T-helper 17 cell (primary cell): ENCODE measurements around the gene PPP1R12A. TPM values are rescaled to one million over a fixed set of nuclear protein-coding genes. Genes with fewer than 3 reads are reported as not detected.
"Not testable (repeated sequence)": the region's sequence is repeated elsewhere in the genome, so short reads cannot be mapped to it uniquely, and the experiment has no call there.

Experiments
- ATAC-seq: fragments of 150-1000 bp; cut with Tn5 transposase; 2 replicates; pipeline ENCODE4 v1.10.0; 2021; ENCODE audit warnings: mild to moderate bottlenecking, moderate library complexity
- DNase-seq, 3 donors: peaks; one replicate each; pipeline versions ENCODE4 v3.0.0 to v3.0.0-alpha.2; 2020 to 2021
- H3K9me3 ChIP-seq: one replicate; pipeline ENCODE4 v1.7.0; 2013; ENCODE audit warnings: low read length, mild to moderate bottlenecking; ENCODE audit not compliant: control insufficient read depth, poor library complexity, severe bottlenecking
- H3K27ac Mint-ChIP-seq: one replicate; pipeline ENCODE4 v1.8.0; 2022; ENCODE audit warnings: mild to moderate bottlenecking, moderate library complexity, mixed read lengths
- H3K27me3 Mint-ChIP-seq: one replicate; pipeline ENCODE4 v1.8.0; 2022; ENCODE audit warnings: mixed read lengths
- H3K36me3 Mint-ChIP-seq: one replicate; pipeline ENCODE4 v1.8.0; 2022; ENCODE audit warnings: low read depth, mixed read lengths
- H3K4me1 Mint-ChIP-seq: one replicate; pipeline ENCODE4 v1.8.0; 2022; ENCODE audit warnings: mild to moderate bottlenecking, mixed read lengths
- H3K4me3 Mint-ChIP-seq: one replicate; pipeline ENCODE4 v1.8.0; 2022; ENCODE audit warnings: mild to moderate bottlenecking, moderate library complexity, mixed read lengths
- total RNA-seq, 4 donors: library from RNA in 2 of 4; stranded (reverse) in 2 of 4; gene quantifications; one replicate each; pipeline ENCODE4 v1.2.3 and lab custom pipeline; 2022 to 2026

PPP1R12A gene
- total RNA-seq, 2 donors from 2014 or later: 110 to 118 TPM

DNA sequence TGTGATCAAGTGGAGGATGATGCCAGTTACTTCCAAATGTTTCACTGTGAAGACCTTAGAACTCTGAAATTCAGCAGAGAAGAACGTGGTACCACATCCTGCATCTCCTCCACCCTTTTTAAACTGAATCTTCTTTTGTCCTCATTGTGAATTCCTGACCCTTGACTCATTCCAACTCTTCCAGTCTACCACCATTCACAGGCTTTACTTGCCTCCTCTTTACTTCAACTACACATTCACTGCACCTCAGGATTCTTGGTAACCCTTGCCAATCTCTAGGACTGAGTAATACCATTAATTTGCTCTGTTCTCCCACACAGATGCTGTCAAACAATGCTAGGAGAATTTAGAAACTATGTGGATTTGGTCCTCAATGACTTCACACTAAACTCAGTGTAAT, 37.3 kb downstream of the PPP1R12A start:
- Mint-ChIP-seq H3K36me3 (peaks cover 3% of the 10 kb centered on the region), H3K4me3 (peak overlapping the region; percentile 1), H3K4me1 (peaks cover 53% of the 10 kb centered on the region), H3K27ac (no peak overlapping the region), H3K27me3 (no peaks in the 10 kb centered on the region)
- no peak for ATAC-seq
- no peaks in the 10 kb centered on the region for H3K9me3 ChIP-seq
- no peak for DNase-seq

DNA sequence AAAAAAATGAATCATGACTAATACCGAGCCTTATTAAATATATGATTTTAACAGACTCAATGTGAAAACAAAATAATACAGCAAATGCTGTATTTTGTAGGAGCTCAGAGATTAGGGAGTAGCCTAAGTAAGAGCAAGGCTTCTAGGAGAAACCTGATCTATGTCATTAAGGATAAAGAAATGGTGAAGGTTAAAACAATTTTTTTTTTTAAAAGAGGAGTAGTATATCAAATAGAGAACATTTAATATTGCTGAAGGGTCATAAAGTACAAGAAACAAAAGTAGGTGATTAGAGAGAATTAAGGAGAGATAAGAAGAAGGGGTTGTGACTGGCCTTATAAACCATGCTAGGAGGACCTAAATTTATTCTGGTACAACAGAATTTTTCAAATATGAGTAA, 39.1 kb downstream of the PPP1R12A start:
- peak overlapping the region; percentile 43 for H3K27ac Mint-ChIP-seq
- H3K36me3 Mint-ChIP-seq: peaks cover 3% of the 10 kb centered on the region
- H3K9me3 ChIP-seq: no peaks in the 10 kb centered on the region
- H3K4me3 Mint-ChIP-seq: no peak overlapping the region
- ATAC-seq (no peak), DNase-seq (no peak)
- no peaks in the 10 kb centered on the region for H3K27me3 Mint-ChIP-seq
- peaks cover 49% of the 10 kb centered on the region for H3K4me1 Mint-ChIP-seq

- no peak for DNase-seq
- peaks cover 53% of the 10 kb centered on the region for H3K4me1 Mint-ChIP-seq
- no peaks in the 10 kb centered on the region for H3K9me3 ChIP-seq
- no peaks in the 10 kb centered on the region for H3K27me3 Mint-ChIP-seq
- H3K27ac Mint-ChIP-seq: no peak overlapping the region
- H3K36me3 Mint-ChIP-seq: peaks cover 3% of the 10 kb centered on the region
- no peak for ATAC-seq
- H3K4me3 Mint-ChIP-seq: no peak overlapping the region
Measured at GRCh38 chr12:79895071-79895470, 39.8 kb downstream of the PPP1R12A start.

DNA sequence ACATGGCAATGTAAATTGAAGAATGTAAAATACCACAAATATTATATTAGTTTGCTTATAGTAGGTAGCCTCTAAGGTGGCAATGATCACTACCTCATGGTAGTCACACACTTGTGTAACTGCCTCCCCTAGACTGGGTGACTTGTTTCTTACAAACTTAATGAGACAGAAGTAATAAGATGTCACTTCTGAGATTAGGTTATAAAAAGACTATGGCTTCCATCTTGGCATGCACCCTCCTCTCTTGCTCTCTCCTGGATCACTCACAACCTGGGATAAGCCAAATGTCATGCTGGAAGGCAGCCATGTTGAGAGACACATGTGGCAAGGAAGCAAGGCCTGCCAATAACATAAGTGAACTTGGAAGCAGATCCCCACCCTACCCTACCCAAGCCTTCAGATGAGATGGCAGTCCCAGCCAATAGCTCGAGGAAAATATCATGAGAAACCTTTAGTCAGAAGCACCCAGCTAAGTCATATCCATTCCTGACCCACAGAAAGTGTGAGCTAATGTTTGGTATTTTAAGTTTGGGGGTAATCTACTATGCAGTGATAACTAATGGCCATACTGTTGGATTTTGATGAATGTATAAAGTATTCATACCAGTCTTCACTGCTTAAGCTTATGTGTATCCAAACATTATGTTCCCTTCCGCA, 43.3 kb downstream of the PPP1R12A start:
- no peak overlapping the region for H3K4me3 Mint-ChIP-seq
- no peaks in the 10 kb centered on the region for H3K36me3 Mint-ChIP-seq
- no peak for DNase-seq
- ATAC-seq: no peak
- no peaks in the 10 kb centered on the region for H3K27me3 Mint-ChIP-seq
- H3K4me1 Mint-ChIP-seq: peaks cover 53% of the 10 kb centered on the region
- H3K9me3 ChIP-seq: no peaks in the 10 kb centered on the region
- H3K27ac Mint-ChIP-seq: peak overlapping the region; percentile 43

DNA sequence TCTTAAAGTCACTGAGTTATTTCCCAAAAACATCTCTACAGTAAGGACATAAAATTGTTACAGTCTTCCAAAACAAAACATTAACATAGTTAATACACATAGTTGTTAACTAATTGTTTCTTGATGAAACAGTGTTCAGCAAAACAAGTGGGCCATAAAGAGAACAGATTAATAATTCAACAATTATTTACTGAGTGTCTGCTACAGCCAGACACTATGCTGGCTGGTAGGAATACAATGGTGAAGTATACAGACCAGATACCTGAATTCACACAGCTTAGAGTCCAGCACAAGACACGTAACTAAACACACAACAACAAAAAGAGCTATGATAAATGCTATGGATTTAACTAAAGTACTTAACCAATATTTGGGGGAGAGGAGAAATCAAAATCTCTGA, 47.0 kb downstream of the PPP1R12A start:
- H3K4me1 Mint-ChIP-seq: peaks cover 42% of the 10 kb centered on the region
- no peak overlapping the region for H3K4me3 Mint-ChIP-seq
- peak overlapping the region; percentile 77 for H3K27ac Mint-ChIP-seq
- ATAC-seq (no peak), DNase-seq (no peak)
- no peaks in the 10 kb centered on the region for H3K27me3 Mint-ChIP-seq
- H3K36me3 Mint-ChIP-seq: peaks cover 6% of the 10 kb centered on the region
- no peaks in the 10 kb centered on the region for H3K9me3 ChIP-seq

DNA sequence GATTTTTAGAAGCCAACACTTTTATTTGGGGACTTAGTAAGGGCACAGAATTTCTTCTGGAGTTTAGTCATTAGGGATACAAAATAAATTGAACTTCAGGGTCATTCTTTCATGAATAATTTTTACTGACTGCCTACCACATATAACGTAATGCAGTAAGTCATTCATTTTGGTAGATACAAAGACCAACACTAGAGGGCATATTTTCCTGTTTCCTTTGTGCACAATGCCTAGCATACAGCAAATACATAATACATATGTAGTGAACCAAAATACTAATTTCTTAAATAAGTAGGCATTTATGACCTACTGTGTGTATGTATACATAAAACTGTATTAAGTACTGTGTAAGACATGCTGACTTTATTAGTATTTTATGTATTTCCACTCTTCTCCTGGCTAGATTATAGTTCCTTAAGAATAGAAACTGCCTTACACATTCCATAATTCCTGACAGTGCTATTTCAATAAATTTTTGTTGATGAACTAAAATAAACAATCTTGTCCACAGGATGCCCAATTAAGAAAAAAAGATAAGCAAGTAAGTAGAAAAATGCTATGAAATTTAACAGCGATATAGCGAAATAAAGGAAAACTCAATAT, 47.9 kb downstream of the PPP1R12A start:
- H3K9me3 ChIP-seq: no peaks in the 10 kb centered on the region
- DNase-seq: no peak
- peaks cover 51% of the 10 kb centered on the region for H3K4me1 Mint-ChIP-seq
- peaks cover 6% of the 10 kb centered on the region for H3K36me3 Mint-ChIP-seq
- peak; percentile 88 for ATAC-seq
- H3K4me3 Mint-ChIP-seq: no peak overlapping the region
- no peaks in the 10 kb centered on the region for H3K27me3 Mint-ChIP-seq
- H3K27ac Mint-ChIP-seq: no peak overlapping the region

GRCh38 chr12:79885911-79886490, 48.9 kb downstream of the PPP1R12A start:
- H3K36me3 Mint-ChIP-seq: peaks cover 6% of the 10 kb centered on the region
- peaks cover 55% of the 10 kb centered on the region for H3K4me1 Mint-ChIP-seq
- no peak overlapping the region for H3K27ac Mint-ChIP-seq
- no peaks in the 10 kb centered on the region for H3K9me3 ChIP-seq
- DNase-seq: no peak
- ATAC-seq: no peak
- H3K4me3 Mint-ChIP-seq: no peak overlapping the region
- H3K27me3 Mint-ChIP-seq: no peaks in the 10 kb centered on the region

- H3K9me3 ChIP-seq: no peaks in the 10 kb centered on the region
- DNase-seq: no peak
- no peak for ATAC-seq
- Mint-ChIP-seq H3K4me3 (no peak overlapping the region), H3K27me3 (no peaks in the 10 kb centered on the region), H3K27ac (no peak overlapping the region), H3K4me1 (peaks cover 56% of the 10 kb centered on the region), H3K36me3 (peaks cover 6% of the 10 kb centered on the region)
Measured at GRCh38 chr12:79884401-79885006, 50.4 kb downstream of the PPP1R12A start.

DNA sequence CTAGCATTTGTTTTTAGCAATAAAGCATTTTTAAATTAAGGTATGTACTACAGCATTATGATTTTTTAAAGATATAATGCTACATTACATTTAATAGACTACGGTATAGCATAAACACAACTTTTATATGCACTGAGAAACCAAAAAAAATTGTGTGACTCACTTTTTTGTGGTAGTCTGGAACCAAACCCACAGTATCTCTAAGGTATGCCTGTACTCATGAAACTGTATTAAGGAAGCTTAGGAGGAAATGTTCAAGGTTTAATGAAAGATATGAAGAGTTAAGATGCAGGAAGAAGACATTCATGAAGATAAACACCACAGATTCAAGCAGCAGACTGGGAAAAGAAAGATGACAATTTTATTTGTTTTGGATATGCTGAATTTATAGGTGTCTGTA, 51.7 kb downstream of the PPP1R12A start:
- Mint-ChIP-seq H3K4me3 (peak overlapping the region; percentile 31), H3K27me3 (no peaks in the 10 kb centered on the region), H3K36me3 (peaks cover 6% of the 10 kb centered on the region), H3K27ac (peak overlapping the region; percentile 93), H3K4me1 (peaks cover 51% of the 10 kb centered on the region)
- H3K9me3 ChIP-seq: no peaks in the 10 kb centered on the region
- peak; percentile 20 for ATAC-seq
- DNase-seq: no peak

DNA sequence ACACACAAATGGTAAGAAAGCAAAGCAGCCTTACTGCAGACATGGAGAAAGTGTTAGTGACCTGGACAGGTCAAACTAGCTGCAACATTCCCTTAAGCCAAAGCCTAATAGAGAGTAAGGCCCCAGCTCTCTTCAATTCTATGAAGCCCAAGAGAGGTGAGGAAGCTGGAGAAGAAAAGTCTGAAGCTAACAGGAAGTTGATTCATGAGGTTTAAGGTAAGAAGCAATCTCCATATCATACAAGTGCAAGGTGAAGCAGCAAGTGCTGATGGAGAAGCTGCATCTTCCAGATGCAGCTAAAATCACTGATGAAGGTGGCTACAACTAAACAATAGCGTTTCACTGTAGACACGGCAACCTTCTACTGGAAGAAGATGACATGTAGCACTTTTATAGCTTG, 53.5 kb downstream of the PPP1R12A start:
- DNase-seq (no peak), ATAC-seq (peak; percentile 28)
- no peaks in the 10 kb centered on the region for H3K9me3 ChIP-seq
- H3K27me3 Mint-ChIP-seq: no peaks in the 10 kb centered on the region
- peaks cover 46% of the 10 kb centered on the region for H3K4me1 Mint-ChIP-seq
- no peak overlapping the region for H3K4me3 Mint-ChIP-seq
- peak overlapping the region; percentile 21 for H3K27ac Mint-ChIP-seq
- peaks cover 6% of the 10 kb centered on the region for H3K36me3 Mint-ChIP-seq

- ATAC-seq: not testable (repeated sequence)
Measured at GRCh38 chr12:79878506-79878905, 56.4 kb downstream of the PPP1R12A start.

GRCh38 chr12:79877246-79877645, 57.7 kb downstream of the PPP1R12A start:
- H3K9me3 ChIP-seq: no peaks in the 10 kb centered on the region
- Mint-ChIP-seq H3K27me3 (no peaks in the 10 kb centered on the region), H3K4me3 (no peak overlapping the region), H3K27ac (peak overlapping the region; percentile 21), H3K36me3 (no peaks in the 10 kb centered on the region), H3K4me1 (peaks cover 57% of the 10 kb centered on the region)
- no peak for DNase-seq
- no peak for ATAC-seq

More at GRCh38 chr12:79878506-79878905, 56.4 kb downstream of the PPP1R12A start:
- not testable (repeated sequence) for DNase-seq, H3K27me3 Mint-ChIP-seq, H3K36me3 Mint-ChIP-seq, H3K4me3 Mint-ChIP-seq, H3K9me3 ChIP-seq
- Mint-ChIP-seq H3K4me1 (peaks cover 62% of the 10 kb centered on the region), H3K27ac (peak overlapping the region; percentile 21)

DNA sequence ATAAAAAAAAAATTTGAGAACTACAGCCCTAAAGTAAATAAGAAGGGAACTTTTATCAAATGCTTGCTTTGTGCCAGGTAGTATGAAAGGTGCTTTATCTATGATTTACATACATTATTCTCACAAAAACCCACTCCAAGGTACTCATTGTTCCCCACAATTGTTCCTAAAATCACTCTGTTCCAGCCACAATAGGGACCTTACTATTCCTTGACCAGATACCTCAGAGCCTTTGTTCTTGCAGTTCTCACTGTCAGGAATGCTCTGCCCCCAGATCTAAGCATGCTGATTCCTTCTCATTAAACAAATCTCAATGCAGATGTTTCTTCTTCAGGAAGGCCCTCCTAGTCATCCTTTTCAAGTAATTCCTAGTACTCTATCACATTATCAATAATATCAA, 60.2 kb downstream of the PPP1R12A start:
- Mint-ChIP-seq H3K36me3 (peaks cover 7% of the 10 kb centered on the region), H3K4me3 (no peak overlapping the region), H3K27ac (no peak overlapping the region), H3K27me3 (no peaks in the 10 kb centered on the region), H3K4me1 (peaks cover 47% of the 10 kb centered on the region)
- no peaks in the 10 kb centered on the region for H3K9me3 ChIP-seq
- DNase-seq (no peak), ATAC-seq (no peak)
